GM13977 (cell line): Measurements from ENCODE around the gene LOXL3.

Experiments
- DNase-seq: peaks from one replicate; pipeline ENCODE4 v3.0.0; 2012; ENCODE audit warnings: low spot score
- in situ Hi-C: fragments of 300-500 bp; cut with MboI; formaldehyde crosslinking; loops from one replicate; pipeline ENCODE4 v1.12.0; 2022; ENCODE audit warnings: low sequenced_read_pairs, low pct_unique_long_range_greater_than_20kb, mixed read lengths, inconsistent platforms; ENCODE audit not compliant: unreplicated experiment
- TF ChIP-seq, protein P1 (sequence below): IDR thresholded peaks from 2 replicates; pipeline ENCODE4 v1.5.1; 2012; ENCODE audit warnings: mild to moderate bottlenecking, control low read depth; ENCODE audit not compliant: insufficient read depth; ENCODE audit errors: extremely low read depth, missing control alignments

Gene LOXL3

DNA sequence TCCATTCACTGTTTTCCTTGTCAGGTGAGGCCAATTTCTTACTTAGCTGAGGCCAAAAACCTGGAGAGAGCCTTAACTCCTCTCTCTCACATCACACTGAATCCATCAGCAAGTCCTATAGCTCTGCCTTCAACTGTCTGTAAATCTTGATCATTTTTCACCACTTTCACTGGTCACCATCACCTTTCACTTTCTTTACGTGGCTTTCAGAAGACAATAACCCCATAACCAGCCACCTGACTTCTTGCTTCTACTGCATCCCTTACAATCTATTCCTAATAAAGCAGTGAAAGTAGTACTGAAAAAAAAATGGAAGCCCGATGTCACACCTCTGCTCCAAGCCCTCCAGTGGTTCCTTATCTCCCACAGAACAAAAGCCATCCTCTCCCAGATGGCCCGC, 7.7 kb downstream of the LOXL3 start:
- no peak for DNase-seq

DNA sequence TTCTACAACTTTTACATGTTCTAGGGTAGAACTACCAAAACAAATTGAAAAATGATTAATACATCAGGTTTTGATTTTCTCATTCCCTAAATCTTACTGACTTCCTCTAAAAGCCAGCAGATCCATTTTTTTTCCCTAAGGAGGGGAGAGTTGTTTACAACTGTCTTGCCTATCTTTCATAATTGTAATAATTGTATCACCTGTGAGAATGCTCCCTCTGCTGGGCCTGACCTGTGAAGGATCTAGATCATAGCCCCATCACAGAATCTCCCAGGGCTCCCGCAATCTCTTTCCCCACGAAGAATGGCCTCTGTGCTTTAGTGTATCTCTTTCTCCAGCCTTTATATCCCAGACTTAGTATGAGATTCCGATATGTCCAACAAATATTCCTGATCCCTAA, 9.1 kb downstream of the LOXL3 start:
- TF ChIP-seq, protein P1, sequence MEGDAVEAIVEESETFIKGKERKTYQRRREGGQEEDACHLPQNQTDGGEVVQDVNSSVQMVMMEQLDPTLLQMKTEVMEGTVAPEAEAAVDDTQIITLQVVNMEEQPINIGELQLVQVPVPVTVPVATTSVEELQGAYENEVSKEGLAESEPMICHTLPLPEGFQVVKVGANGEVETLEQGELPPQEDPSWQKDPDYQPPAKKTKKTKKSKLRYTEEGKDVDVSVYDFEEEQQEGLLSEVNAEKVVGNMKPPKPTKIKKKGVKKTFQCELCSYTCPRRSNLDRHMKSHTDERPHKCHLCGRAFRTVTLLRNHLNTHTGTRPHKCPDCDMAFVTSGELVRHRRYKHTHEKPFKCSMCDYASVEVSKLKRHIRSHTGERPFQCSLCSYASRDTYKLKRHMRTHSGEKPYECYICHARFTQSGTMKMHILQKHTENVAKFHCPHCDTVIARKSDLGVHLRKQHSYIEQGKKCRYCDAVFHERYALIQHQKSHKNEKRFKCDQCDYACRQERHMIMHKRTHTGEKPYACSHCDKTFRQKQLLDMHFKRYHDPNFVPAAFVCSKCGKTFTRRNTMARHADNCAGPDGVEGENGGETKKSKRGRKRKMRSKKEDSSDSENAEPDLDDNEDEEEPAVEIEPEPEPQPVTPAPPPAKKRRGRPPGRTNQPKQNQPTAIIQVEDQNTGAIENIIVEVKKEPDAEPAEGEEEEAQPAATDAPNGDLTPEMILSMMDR: peak; percentile 33
- in situ Hi-C loops: no loop called here
- no peak for DNase-seq

More for the DNA sequence above, 7.7 kb downstream of the LOXL3 start:
- TF ChIP-seq, protein P1: no peak
- in situ Hi-C loops: no loop called here

DNA sequence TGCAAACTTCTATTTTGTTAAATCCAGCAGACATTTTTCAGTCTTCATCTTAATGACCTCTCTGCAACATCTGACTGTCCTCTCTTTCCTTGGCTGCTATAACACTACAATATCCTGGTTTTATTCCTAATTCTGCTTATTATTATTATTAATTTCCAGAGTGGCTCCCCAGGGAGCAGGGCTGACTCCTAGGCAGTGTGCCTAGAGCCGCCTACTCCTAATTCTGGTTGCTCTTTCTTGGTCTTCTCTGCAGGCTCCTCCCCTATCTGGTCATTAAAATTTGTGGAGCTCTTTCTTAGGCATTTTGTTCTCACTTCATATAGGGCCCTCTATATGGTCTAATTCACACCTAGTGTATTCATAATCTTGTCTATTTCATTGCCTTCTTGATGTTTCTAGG, 10.8 kb downstream of the LOXL3 start:
- no peak for DNase-seq
- in situ Hi-C loops: no loop called here
- TF ChIP-seq, protein P1: no peak

DNA sequence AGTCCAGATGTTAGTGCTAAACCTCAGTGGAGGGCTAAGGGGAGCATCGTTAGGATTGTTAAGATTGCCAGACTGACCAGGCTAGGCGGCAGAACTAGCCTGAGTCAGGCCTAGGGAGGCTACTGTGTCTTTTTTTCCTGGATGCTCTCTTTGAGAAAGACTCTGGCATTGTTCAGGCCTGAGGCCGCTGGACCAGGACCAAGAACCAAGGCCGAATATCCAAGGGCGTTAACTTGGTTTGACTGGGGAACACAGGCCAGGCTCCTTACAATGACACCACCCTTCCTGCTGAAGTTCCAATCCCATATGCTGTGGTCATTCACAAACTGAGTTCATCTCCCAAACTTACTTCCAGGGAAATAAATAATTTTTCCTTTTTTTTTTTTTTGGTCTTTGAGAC, 13.5 kb downstream of the LOXL3 start:
- TF ChIP-seq, protein P1: no peak
- no peak for DNase-seq
- in situ Hi-C loops: no loop called here

DNA sequence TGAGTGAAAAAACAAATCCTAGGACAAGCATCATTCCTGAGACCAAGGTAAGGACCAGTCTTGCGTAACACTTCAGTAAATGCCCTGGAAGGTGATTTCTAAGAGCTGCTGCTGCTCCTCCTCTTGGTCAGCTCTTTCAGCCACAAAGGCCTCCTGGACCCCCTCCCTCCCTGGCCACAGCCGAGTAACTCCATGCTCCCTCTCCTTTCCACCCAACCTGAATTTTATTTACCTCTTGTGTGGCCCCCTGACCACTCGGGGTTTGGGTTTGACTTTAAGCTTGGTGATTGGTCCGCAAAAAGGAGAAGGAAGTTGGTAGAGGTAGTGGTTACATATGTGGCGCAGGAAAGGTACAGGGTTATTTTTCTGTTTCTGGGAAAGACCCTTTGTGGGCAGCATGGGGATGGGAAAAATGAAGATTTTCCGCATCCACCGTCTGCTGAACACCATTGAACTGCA, 14.8 kb downstream of the LOXL3 start:
- peak; percentile 73 for DNase-seq
- TF ChIP-seq, protein P1: no peak
- in situ Hi-C loops: no loop called here

DNA sequence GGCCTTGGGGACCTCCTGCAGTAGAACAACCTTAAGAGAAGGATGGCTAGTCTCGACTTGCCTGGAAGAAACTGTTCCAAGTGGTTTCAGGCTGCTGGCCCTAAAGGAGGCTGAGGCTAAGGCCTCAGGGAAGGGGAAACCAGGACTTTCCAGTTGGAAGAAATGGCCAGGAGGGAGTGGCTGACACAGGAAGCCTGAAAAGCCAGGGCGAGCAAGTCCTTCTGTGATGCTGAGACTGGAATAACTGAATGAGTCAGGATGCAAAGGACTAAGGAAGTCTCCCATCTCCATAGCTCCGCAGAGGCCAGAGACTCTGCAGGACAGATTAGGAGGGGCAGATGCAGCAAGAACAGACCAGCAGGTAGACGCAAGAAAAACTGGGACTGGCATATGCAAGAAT, 16.6 kb downstream of the LOXL3 start:
- in situ Hi-C loops: no loop called here
- no peak for DNase-seq
- TF ChIP-seq, protein P1: no peak
